Activated CD4-positive, alpha-beta T cell treated with anti-CD3 and anti-CD28 coated beads, Interleukin-2, Interleukin-6, amounts not matched to agents 100 ng/mL and 50 ng/mL, durations not matched to agents 16 hours and 8 hours (primary cell): ENCODE results near the gene CTAGE4.
"Not testable (repeated sequence)": the region's sequence is repeated elsewhere in the genome, so short reads cannot be mapped to it uniquely, and the experiment has no call there.

Source experiments
- DNase-seq: peaks from one replicate; pipeline ENCODE4 v3.0.0-alpha.2; 2020

Gene CTAGE4

DNA sequence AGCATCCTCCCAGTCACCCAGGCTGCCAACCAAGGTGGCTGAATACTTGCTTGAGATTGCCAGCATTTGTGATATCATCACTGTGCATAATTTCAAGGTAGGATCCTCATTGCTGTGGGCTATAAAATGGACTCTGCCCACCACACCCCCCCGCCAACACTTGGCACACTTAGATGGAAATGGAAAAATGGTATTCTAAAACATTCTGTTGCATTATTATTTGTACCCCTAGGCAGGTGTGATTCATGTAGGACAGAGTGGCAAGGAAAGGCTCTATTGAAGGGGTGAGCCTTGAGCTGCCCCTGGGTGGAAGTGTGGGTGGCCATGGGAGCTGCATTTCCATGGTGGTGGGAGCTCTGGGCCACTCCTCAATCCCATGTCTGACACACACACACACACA is 35.3 kb downstream of the CTAGE4 start:
- not testable (repeated sequence) for DNase-seq

DNA sequence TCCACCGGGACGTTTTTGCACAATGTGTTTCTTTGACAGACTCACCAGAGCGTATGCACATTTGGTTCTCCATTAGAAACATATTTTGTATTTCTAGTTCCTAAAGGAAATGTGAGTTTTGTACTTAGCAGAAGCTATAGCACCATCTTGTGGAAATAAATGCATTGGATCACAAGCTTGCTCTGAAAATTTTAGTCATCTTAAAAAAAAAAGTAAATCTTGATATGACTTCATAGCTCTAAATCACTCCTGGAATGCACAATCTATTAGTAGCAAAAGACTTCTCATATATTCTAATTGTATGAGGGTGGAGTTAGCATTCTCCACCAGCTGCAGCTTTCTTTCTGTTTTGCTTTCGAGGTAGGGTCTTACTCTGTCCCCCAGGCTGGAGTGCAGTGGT is 35.9 kb downstream of the CTAGE4 start:
- not testable (repeated sequence) for DNase-seq

DNA sequence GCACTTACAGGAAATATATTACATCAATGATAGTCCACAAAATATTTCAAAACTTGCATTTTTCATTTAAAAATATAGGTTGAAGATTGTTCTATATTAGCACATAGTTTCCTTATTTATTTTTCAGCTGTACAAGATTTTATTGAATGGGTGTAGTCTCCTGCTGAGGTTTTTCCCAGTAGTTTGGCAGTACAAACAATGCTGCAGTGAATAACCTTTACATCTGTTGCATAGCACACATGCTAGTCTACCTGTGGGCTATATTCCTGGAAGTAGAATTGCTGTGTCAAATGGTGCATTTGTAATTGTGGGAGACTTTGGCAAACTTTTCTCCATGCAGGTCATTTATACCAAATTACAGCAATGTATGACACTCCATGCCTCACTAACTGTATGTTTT is 37.3 kb downstream of the CTAGE4 start:
- DNase-seq, result not testable (repeated sequence)

DNA sequence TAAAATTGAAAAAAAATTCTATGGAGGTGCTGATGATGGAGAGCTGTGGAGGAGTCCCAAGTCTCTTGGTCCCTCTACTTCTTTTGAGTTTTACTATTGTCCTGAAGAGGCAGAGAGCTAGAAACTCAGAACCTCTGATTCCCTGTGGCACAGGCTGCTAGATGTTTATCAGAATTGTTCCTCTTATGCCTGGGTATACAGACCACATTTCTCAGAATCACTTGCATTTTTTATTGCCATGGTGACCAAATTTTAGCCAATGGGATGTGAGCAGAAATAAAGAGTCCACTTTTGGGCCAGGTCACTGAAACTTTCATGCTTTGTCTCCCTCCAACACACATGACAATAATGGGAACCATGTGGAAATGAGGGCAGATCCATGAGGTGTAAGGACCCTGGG is 40.4 kb downstream of the CTAGE4 start:
- not testable (repeated sequence) for DNase-seq

DNA sequence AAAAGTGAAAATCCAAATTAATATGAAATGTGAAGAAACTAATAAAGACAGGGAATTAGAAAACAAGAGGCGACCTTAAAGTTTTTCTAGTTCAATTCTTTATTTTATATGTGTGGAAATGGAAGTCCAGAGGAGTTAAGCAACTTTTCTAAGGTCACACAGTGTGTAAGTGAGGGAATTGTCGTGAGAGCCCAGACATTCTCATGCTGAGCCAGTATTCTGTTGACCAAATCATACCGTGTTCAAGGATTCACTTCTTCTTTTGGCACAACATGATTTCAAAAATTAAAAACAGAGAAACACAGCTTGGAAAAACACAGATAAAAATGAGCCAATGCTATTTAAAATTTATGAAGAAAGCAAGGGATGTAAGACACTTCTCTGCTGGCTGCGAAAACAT is 43.6 kb downstream of the CTAGE4 start:
- not testable (repeated sequence) for DNase-seq

DNA sequence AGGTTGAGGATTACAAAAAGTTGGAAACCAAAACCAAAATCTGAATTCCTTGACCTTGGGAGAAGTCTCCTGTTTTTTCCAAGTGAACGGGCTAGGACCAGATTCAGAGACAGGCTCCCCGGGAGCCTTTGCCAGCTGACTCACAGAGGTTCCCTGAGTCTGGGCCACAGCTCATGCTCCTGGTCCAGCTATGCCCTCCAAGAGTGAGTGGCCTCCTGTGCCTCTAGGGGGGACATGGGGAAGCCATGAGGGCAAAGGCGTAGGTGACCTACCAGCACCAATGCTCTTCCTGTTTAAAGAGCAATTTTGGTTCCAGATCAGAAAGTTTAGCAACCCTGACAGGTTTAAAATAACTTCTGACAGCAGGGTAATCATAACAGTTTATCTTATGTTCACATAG is 45.5 kb downstream of the CTAGE4 start:
- DNase-seq, result not testable (repeated sequence)

DNA sequence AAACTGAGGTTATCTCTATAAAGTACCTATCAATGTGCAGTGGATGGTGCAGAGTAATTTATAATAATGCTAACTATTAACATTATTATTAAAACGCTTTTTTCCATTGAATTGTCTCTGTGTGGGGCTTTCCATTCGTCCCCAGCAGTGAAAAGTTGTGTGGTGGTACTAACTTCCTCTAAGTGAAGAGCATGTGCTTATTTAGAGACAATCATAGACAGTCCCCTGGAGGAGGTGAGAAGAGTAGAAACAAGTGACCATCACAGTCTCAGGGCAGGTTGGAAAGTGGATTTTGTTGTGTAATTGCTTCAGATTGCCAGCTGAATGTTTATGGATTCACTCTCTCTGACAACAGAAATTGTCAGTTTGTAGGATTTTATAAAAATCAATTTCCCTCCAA is 47.8 kb downstream of the CTAGE4 start:
- not testable (repeated sequence) for DNase-seq

DNA sequence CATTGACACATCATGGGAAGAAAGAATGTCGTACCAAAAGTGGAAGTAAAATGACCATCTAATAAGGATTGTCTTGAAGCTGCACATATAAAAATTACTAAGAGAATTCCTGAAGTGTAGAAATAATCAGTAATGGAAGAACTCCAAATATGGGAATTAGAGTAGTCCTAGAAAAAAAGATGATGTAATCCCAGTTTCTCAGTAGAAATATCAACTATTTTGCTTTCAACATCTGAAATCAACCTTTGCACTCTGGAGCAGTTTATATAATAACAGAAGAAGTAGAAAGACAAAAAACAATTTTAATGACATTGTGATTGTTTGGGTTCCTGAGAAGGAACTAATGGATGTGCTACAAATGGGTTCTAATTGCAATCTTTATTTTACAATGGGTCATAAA is 49.8 kb downstream of the CTAGE4 start:
- DNase-seq, result not testable (repeated sequence)
